HG03378 (cell line): Measurements from ENCODE around the gene NKD2.
"Not testable (repeated sequence)": the region's sequence is repeated elsewhere in the genome, so short reads cannot be mapped to it uniquely, and the experiment has no call there.

Experiments
- ATAC-seq: cut with Tn5 transposase; IDR thresholded peaks from one replicate; pipeline ENCODE4 v1.9.1; 2021; ENCODE audit warnings: mild to moderate bottlenecking, moderate library complexity; ENCODE audit not compliant: unreplicated experiment

Gene NKD2

DNA sequence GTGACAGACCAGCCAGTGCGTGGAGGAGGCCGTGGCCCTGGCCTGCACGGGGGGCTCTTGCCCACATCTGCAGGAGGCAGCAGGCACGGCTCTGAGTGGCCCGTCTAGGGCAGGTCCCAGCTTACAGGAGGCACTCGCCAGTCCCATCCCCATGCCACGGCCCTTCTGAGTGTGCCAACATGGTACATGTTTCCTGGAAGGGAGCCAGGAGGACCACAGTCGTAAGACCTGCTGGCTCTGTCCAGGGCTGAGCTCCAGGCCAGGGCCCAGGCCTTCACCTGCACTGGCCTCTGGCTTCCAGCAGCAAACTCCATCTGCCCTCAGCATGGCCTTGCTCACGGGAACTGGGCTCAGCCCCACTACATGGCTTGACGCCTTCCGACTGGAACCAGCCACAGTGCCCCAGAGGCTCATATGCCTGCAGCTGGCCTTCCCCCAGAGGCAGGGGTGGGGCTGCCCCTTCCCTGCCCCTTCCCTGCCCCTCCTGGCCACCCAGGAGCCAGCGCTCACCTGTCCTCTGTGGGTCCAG lies 3.8 kb downstream of the NKD2 start:
- no peak for ATAC-seq

DNA sequence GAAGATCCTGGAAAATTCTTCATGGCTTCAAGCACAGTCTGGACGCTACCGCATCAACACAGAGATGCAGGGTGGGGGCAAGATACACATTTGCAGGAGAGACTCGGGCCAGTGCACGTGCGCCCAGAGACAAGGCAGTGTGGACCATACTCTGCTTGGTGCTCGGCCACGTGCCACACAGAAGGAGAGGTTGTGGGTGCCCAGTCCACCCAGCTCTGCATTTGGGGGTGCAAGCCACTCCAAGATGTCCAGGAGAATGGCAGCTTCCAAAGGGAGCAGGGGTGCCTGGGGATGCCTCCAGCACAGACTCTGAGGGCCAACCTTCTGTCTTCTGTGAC lies 4.3 kb downstream of the NKD2 start:
- ATAC-seq: no peak

DNA sequence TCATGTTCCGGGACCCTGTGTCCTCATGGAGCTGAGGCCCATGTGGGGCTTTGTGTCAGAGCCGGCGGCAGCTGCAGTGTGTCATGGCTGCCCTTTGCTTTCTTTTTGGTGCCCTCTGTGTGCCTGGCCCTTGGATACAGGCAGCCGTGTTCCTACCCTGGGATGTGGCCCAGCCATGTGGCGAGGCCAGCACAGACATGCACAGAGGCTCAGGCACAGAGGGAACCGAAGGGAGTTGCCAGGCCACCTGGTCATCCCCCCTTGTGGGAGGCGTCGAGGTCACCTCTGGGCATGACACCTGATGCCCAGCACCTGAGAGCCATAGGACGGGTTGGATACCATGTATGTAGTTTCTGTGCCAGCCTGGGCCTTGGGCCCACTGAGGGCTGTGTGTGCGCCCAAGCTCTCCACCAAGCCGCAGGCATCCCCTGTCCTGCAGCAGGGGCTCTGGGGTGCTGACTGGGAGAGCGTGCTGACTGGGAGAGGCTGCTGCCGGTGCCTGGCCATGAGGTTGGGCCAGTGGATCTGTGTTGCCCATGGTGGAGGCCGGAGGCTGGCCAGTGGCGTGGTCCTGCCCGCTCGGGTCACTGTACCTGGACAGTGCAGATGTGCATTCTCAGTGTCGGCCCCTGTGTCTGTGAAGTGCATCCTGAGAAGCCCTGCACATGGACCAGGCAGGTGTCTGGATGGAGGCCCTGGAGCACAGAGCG lies 4.8 kb downstream of the NKD2 start:
- no peak for ATAC-seq

DNA sequence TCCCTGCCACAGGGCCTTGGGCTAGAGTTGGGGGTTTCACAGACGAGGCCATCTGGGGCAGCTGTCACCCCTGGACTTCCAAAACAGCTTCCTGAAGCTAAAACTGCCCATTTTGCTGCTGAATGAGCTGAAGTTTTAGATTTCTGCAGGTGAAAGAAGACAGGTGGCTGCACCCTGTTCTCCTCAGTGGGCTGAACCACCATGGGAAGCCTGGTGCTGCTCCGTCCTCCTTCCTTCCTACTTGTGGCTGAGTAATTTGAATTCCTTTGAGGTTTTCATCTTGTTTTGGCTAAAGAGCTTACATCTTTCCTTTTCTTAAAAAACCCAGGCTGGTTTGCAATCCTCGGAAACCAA lies 5.3 kb downstream of the NKD2 start:
- no peak for ATAC-seq

DNA sequence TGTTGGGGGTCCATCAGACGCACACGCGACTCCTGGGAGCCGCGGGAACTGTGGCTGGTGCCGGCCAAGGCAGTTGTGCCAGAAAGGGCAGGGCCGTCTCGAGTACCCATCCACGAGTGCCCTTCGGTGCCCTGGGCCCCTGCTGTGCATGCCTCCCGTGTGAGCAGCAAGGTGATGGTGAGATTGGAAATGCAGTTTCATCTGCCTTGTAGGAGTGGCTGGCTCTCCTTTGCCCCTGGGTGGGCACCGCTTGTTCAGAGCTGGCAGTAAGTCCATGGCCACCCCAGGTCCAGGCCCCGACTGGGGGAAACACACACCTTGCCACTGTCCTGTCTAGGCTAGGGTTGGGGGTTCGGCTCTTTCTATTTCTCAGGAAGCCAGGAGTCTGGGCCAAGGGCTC lies 5.7 kb downstream of the NKD2 start:
- no peak for ATAC-seq

DNA sequence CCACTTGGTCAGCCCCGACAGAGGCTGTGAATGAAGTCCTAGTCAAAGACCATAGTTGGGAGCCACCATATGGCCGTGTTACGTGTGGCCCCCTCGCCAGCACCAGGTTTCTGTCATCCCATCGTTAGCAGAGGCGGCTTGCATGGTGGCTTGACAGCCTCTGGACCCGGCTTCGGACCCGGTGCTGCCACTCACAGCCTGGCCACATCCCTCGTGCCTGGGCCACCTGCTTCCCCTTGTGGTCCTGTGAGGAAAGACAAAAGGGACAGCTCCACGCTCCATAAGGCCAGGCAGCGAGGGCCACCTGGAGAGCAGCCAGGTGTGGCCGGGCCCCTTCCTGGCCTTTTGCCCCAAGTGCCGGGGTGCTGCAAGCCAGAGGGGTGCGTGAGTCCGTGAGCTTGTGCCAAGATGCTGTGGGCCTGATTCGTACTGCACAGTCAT lies 6.2 kb downstream of the NKD2 start:
- ATAC-seq: no peak

DNA sequence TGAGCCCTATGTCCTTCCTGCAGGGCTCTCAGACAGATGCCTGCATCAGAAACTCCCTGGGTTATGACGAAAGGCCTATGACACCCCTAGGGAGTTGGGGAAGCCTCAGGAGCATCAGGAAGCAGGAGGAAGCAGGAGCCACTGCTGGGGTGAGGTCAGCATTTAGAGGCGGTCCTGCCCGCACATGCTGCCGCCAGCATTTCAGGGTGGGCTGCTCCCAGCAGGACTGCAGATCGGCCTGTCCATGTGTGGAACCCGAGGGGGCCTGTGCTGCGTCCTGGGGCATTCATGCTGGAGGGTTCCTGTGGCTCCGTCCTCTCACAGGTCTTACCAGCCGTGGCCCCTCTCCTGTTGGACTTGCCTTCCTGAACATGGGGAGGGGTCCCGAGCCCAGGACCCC lies 6.9 kb downstream of the NKD2 start:
- ATAC-seq: no peak

DNA sequence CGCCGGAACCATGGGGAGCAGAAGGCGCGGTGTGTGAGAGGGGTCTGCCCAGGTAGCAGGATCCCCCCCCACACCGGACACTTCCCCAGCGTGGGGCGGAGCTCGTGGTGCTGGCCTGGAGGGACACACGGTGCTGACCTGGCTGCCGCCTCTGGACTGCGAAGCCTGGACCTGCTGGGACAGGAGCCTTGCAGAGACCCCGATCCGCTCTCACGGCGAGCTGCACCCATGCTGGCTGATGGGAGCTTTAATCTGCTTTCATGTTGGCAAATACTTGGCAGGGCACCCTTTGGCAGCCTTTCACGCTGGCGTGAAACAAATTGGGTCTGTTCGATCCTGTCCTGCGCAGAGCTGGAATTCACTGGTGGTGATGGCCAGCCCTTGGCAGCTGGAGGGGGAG lies 7.4 kb downstream of the NKD2 start:
- ATAC-seq: no peak

DNA sequence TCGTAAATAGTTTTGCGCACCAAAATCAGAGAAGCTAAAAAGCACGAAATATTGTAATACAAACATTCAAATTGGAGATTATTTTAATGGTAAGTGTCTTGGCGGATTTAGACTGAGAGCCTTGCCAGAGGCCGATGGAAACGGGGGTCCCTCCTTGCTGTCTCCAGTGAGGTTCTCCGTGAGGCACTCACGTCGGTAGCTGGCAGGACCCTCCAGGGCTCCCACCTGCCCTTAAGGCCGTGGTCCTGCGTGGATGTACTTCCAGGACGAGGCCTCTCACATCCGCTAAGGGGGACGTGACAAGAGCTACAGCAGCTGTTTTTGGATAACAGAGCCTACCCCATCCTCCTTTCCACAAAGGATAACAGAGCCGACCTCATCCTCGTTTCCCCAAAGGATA lies 7.9 kb downstream of the NKD2 start:
- no peak for ATAC-seq

DNA sequence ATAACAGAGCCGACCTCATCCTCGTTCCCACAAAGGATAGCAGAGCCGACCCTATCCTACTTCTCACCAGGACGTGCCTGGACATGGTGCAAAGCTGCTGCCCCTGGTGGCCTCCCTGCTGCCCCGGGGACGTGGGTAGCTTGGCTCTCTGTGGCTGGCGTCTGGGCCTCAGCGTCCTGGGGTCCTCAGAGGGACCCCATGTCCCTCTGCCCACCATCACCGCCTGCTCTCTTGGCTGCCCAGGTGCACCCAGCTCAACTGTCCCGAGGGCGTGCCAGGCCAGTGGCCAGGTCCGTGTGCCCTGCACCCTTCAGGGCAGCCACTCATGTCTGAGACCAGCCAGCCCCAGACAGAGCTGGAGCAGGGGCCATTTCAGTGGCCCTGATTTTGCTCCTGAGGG lies 8.5 kb downstream of the NKD2 start:
- ATAC-seq: no peak

DNA sequence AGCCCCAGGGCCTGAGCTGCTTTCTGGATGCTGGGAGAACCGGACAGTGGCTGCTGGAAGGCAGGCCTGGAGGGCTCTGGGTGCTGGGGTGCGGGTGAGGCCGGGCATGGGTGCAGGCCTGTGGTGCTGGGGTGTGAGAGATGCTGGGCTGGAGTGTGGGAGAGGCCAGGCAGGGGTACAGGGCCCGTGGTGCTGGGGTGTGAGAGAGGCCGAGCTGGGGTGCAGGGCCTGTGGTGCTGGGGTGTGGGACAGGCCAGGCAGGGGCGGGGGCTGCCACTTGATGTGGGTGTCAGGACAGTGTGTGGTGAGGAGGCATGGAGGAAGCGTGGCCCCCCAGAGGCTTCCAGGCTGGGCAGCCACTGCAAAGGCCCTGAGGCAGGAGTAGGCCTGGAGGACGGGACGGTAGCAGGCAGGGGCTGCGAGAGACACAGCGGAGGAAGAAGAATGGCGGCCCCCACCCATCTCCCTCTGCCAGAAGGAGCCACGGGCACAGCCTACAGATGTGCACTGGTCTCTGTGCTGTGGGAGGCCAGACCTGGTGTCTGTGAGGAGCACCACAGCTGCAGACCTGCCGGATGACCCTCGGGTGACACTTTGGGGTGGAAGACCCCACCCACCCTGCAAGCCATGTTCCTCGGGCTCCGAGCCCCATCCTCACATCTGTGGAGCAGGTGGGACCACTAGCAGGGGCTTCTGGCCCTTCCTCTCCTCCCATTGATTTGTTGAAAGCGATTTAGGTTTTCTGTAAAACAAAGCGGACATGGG lies 9.3 kb downstream of the NKD2 start:
- no peak for ATAC-seq

DNA sequence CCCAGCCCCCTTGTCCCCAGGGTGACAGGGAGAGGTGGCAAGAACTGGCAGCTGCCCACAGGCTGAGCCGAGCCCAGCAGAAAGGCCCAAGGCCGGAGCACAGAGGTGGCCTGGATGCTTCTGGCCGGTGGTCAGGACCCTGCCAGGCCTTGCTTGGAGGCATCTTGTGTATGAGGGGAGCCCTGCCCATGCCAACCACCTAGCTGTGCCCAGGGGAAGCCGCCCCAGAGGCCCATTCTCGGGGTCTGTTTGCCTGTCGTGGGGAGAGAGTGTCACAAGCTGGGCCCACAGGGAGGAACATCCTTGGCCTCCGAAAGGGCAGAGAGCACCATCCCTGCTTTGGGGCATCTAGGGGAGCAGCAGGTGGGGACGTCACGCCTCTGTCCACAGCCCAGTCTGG lies 10.0 kb downstream of the NKD2 start:
- no peak for ATAC-seq

DNA sequence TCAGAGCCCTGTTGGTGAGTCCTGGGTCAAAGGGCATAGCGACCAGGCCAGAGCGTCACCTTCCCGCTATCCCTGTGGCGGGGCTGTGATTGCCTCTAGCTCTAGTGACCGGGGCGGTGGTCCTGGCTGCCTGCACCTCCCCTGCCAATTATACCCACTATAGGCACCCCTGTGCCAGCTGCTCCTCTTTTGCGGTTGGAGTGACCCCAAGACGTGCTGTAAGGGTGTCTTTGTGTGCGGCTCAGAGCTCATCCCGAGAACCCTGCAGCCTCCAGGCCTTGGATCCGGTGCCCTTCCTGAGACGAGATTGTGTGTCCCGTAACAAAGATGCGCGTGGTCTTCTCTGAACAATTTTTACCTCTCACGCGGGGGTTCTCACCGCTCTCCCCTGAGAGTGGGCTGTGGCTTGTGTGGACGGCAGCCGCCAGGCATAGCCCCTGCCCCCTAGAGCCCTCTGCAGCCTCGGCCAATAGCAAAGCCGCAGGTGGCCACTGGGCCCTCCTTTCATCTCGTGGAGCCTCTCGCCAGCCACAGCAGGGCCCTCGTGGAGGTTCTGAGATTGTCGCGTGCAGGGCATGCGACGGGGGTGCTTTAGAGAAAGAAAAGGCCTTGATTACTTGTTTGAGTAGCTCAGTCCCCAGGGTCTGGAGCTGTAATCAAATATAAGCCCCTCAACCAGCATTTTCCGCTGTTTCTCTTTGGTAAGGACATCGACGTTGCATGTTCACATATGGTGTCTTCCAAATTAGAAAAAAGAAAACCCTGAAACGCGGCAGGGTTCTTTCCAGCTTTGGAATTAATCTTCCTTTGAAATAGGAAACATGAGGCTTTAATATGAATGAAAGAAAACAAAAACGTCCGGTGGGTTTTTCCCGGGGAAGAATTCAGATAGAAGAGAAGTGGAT lies 10.7 kb downstream of the NKD2 start:
- no peak for ATAC-seq

DNA sequence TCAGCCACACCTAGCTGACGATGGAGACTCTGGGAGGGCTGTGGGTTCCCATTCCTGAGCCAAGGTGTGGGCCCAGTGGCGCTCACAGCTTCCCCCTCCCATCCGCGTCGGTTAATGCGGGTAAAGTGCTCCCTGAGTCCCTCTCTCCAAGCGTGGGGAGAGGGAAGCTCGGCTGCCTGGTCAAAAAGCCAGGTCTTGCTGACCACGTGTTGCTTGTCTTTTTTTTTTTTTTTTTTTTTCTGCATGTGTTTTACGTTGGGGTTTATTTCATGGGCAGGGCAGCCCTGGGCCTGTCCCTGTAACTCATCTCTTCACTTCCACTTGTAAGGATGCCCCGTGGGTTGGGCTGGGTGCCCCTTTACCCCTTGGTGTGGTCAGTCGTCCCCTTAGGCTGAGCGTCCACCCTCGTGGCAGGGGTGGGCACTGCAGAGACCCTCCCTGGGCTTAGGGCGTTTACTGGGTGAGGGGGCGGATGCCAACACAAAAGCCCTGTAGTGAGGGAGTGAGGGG lies 11.9 kb downstream of the NKD2 start:
- no peak for ATAC-seq

DNA sequence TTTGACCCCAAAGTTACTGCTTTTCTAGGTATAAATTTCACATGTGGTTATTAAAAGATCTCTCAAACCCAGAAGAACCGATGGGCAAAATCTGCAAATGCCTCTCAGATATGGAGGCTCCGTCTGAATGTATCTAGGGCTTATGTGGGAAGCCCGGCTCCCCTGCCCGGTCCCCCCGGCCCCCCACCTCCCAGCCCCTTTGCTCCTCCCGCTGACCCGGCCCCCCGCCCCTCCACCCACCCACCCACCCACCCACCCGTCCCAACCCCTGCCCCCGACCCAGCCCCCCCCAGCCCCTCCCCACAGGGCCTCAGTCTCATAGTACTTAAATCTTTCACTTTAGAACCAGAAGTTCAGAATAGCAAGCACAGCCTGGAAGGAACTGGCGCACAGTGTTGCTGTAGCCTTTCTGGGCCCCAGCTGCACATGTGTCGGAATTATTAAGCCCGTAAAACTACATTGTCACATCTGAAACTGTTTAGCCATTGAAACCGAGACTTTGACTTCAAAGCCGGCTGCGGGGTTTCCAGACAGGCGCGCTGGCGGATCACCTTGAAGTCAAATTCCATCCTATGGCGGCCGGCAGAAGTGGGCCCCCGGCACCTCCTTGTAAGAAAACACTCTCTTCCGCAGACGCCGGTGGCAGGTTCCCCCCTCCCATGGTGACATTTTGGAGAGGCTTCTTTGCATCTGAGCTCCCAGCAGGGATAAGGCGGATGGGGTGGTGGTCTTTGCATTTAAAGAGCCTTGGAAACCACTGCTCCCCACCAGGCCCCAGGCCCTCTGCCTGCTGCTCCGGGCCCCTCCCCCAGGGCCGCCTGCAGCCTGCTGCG lies 12.8 kb downstream of the NKD2 start:
- ATAC-seq: no peak

DNA sequence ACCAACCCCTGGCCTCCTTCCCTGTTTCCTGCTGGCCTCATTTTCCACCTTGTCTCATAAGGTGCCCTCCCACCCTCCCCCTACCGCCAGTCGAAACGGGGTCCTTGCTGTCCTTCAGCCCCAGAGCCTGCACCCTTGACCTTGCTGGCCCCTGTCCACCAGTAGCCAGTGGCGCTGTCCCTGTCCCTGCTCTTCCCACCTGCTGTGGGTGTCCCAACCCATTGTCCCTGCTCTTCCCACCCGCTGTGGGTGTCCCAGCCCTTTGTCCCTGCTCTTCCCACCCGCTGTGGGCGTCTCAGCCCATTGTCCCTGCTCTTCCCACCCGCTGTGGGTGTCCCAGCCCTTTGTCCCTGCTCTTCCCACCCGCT lies 13.4 kb downstream of the NKD2 start:
- ATAC-seq: not testable (repeated sequence)

DNA sequence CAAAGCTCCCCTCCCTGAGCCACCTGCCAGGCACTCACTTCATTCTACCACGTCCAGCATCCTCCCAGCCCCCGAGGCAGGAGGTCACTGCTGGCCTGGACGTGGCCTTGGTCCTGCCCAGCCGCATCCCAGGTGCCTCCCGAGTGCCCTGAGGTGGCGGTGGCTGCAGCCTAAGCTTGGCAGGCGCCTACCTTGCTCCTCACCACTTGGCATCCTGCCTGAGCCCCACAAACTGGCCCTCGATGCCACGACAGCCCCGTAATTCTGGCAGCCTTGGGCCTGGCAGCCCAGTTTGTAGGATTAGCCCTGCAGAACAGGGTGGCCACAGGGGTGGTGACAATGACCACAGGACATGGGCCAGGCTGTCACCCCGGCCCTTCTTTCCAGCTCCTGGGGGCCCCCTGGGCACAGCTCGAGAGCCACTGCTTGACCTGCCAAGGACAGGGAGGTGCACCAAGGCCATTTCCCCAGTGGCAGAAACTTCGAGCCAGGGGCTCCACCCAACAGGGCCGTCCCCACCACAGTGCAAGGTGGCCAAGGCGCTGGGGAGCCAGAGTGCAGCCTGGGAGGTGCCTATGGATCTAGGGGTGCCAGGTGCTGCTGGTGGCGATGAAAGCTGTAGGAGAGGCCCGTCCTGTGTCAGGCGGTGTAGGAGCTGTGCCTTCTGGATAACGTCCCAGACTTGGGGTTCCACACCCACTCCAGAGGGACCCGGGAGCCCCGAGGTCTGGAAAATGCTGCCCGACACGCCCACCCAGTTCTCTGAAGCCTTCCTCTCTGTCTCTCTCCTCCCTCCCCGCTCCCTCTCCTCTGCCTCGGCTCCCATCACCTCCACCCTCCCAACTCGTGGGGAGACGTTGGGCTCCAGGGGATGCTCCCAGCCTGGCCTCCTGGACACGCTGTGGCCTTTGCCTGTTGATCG lies 18.4 kb downstream of the NKD2 start:
- ATAC-seq: no peak

DNA sequence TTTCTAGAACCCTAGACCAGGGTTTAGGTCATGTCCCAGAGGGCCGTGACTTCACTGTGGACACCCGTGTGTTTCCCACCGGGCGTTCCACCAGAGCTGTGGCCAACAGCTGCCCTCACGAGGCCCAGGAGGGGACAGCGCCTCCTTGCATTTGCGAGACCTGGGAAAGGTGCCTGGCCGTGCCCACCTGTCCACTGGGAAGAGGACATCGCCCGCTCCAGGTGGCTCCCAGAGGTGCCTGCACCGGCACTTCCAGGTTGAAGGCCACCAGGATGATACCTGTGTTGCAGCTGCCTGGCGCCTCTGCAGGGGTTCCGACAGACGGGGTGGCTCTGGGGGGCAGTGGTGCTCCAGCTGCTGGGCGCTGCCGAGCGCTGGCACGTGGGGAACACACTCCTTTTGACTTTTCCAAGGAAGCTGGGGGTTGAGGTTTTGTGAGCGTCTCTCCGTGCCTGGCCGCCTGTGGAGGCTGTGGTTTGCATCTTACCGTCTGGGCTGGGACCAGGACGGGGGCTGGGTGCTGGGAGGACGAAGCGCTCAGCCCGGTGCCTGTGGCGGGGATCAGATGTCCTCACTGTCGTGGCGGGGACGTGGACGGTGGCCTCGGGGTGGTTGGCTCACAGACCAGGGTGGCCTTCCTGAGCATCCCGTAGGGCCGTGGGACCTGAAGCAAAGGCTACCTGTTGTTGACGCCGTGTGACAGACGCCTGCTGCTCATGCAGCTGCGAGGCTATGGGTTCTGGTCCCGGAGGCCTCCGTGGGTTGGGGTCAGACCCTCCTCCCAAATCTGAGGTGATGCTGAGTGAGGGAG lies 19.2 kb downstream of the NKD2 start:
- ATAC-seq: no peak
